ENCODE data around the gene ZNF254.
"Not testable (repeated sequence)": the region's sequence is repeated elsewhere in the genome, so short reads cannot be mapped to it uniquely, and the experiment has no call there.

The ZNF254 gene

DNA sequence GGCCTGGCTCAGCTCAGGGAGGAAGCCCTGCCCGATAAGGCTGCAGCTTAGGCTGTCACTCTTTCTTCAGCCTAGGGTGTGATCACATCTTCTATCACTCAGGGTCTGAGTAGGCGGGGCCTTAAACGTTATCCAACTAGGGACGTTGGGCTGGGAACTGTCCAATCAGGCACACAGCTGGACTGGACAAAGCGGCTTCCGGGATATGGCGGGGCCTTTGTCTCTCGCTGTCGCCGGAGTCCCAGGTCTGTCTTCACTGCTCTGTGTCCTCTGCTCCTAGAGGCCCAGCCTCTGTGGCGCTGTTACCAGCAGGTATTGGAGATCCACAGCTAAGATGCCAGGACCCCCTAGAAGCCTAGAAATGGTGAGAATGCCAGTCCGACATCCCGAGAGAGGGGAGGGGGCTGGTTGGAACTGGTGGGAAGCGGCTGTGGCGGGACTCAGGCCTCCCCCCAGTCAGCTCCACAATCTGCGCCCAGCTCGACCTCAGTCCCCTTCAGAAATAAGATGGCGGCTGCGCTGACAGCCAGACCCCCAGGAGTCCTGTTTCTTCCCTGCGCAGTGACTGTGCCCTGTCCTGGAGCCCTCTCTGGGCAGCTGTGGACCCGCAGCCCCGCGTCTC, at the start of gene ZNF254:
Gene ZNF254, plus strand, starts transcription at position 214 of the 622 bp plus-strand sequence. Its CDS starts 121 bp downstream, at position 335.
- peak; percentile 99 for DNase-seq

DNA sequence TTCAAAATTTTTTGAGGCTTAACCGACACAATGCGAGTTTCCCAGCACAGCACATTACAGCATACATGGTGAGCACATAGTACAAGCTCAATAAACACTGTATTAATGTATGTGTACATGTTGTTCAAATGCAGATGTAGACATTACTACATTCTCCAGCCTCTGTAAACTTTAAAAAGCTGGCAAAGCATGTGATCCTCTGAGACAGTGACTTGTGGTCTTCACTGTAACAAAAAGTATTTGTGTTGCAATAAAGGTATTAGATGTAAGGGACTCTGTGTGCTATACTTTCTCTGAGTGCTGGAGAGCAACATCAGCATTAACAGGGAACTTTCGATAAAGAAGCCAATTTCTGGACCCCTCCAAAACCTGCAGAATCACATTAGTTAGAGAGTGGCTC, 46.4 kb upstream of the ZNF254 start:
- no peak for DNase-seq

DNA sequence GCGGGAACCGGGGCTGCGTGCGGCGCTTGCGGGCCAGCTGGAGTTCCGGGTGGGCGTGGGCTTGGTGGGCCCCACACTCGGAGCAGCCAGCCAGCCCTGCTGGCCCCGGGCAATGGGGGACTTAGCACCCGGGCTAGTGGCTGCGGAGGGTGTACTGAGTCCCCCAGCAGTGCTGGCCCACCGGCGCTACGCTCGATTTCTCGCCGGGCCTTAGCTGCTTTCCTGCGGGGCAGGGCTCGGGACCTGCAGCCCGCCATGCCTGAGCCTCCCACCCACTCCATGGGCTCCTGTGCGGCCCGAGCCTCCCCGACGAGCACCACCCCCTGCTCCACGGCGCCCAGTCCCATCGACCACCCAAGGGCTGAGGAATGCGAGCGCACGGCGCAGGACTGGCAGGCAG, 45.7 kb upstream of the ZNF254 start:
- not testable (repeated sequence) for DNase-seq

DNA sequence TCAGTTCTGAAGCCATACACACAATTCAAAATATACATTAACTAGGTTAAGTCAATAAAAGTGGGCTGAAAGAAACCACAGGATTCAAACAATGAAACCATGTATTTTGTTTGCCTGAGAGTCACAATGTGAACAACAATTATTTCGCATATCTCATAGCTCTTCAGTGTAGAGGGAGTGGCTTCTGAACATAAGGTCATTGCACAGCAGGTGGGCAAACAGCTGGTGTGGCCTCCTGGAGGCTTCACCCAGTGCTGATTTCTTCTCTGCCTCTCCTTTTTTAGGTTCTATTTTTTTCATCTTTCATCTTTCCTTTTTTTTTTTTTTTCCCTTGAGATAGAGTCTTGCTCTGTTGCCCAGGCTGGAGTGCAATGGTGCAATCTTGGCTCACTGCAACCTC, 40.4 kb upstream of the ZNF254 start:
- DNase-seq = no peak

DNA sequence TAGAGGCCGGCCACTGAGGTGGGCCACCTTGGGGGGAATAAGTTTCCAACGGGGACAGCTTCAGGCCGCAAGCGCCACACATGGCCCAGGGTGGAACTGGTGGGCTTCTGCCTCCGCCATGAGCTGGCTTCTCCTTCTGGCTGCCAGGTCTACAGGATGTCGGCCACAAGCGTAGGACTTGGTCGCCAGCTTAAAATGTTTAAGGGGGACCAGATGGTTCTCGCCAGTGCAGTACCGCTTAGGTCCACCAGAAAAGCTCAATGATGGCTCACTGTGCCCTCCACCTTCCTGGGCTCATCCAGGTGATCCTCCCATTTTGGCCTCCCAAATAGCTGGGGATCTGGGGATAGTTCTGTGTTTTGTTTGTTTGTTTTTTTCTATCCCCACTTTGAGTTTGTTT, 38.7 kb upstream of the ZNF254 start:
- no peak for DNase-seq

DNA sequence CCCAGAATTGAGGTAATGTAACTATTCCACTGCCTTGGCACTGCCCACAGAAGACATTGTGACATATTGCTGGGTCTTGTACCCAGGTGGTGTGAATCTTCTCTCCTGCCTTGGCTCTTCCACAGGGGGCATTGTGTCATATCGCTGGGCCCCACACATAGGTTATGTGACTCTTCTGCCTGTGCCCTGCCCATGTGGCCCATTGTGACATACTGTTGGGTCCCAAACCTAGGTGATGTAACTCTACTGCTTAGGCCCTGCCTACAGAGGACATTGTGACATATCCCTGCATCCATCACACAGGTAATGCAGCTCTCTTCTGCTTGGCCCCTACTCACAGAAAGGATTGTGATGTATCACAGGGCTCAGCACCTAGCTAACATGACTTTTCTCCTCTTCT, 37.5 kb upstream of the ZNF254 start:
- no peak for DNase-seq

DNA sequence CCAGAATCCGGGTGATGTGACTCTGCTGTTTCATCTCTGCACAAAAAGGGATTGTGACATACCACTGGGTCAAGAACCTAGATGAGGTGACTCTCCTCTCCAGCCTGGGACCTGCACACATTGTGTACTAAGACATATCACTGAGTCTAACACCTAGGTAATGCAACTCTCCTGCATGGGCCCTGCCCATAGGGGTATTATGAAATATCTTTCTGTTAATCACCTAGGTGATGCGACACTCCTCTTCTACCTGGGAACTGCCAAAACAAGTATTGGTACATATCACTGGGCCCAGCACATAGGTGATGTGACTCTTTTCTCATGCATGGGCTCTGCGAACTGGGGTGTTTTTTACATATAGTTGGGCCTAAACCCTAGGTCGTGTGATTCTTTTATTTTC, 35.5 kb upstream of the ZNF254 start:
- no peak for DNase-seq

DNA sequence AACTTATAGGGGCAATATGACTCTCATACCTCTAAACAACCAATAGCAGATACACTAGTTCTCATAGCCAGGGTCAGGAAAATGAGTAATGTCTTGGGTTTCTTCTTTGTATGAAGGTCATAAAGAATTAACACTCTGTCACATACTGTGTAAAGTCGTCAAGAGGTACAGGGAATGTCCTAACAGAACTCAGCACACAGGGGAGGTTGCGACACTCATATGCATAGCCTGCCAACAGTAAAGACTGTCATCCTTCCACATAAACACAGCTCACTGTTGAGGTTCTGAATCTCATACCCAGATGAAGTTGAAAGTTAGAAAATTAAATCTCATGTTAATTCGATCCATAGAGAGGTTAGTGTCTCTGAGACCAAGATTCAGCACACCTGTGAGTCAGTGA, 34.2 kb upstream of the ZNF254 start:
- DNase-seq = no peak

DNA sequence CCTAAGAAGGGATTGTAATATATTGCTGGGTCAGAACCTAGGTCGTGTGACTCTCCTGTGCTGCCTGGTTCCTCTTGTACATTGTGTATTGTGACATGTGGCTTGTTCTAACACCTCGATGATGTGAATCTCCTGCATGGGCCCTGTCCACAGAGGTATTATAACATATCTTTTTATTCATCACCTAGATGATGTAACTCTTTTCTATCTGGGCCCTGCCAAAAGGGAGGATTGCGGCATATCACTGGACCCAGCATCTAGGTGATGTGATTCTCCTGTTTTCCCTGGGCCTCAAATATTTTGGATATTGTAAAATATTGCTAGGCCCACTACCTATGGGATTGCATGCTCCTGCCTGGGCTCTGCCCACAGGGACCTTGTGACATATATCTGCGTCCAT, 33.4 kb upstream of the ZNF254 start:
- no peak for DNase-seq

DNA sequence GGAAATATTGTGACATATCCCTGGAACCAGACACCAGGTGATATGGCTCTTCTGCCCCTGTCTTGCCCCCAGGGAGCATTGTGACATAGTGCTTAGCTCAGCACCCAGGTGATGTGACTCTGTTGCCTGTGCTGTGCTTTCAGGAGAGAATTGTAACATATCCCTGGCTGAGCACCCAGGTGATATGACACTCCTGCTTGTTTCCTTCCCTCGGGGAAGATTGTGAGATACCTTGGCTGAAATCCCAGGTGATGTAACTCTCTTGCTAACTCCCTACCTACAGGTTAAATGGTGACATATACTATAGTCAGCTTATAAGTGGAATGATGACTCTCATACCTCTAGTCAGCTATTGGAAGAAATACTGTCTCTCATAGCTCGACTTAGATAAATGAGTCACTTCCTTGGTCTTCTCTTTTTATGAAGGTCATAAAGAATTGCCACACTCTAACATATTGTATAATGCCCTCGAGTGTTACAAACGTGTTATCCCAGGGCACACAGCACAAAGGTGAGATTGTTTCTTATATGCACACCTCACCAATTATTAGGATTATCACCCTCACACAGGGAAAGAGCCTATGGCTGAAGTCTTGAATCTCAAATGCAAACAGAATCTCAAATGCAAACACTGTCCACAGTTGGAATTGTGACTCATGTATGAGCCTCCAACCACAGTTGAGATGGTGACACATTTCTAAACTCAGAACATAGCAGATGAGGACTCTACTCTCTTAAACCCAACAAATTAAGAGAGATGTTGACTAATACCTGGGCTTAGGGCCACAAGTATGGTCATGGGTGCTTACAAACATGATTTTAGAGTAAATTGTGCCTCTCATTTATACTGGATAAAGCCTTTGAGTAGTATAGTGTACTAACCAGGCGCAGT, 32.7 kb upstream of the ZNF254 start:
- no peak for DNase-seq

DNA sequence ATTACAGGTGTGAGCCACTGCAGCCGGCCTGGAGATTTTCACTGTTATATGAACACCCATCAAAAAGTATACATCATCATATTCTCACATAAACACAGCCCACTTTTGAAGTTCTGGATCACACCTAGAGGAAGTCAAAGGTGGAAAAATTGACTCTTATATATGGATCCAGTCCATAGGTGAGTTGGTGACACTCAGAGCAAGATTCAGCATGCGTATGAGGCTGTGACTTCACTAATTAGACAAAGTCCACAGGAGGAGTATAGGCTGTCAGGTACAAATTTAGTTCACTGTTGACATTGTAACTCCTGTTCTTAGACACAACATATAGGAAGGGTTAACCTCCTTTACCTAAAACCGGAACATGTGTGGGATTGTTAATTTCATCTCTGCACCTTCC, 31.4 kb upstream of the ZNF254 start:
- DNase-seq = no peak

DNA sequence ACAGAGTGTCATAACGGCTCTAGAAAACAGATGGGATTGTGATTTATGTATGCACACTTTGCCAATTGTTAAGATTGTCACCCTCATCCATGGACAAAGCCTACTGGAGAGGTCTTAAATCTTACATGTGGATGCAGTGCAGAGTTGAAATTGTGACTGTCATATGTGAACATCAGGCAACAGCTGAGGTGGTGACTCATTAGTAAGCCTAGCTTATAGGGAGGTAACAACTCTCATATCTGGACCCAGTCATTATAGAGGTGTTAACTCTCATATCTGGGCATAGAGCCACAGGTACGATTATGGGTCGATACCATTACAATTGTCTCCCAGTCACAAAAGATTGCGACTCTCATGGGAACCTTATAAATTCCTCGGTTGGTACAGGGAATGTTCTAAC, 29.8 kb upstream of the ZNF254 start:
- no peak for DNase-seq

DNA sequence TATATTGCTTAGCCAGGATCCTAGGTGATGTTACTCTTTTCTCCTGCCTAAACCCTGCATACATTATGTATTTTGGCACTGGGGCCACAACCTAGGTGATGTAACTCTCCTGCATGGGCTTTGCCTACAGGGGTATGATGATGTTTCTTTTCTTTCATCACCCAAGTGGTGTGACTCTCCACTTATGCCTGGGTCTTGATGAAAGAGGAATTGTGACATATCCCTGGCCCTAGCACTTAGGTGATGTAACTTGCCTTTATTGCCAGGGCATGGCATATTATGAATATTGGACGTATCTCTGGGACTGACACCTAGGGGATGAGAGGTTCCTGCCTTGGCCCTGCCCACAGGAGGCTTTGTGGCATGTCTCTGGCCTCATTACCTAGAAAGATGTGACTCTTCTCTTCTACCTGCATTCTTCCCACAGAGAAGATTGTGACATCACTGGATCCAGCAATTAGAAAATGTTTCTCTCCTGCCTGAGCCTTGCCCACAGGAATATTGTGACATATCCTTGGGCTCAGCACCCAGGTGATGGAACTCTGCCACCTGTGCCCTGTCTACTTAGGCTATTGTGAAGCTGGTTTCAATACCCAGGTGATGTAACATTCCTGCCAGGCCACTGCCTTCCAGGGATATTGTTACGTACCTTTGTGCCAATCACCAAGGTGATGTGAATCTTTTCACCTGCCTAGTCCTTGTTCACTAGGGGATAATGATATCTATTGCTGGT, 27.3 kb upstream of the ZNF254 start:
- DNase-seq = no peak

DNA sequence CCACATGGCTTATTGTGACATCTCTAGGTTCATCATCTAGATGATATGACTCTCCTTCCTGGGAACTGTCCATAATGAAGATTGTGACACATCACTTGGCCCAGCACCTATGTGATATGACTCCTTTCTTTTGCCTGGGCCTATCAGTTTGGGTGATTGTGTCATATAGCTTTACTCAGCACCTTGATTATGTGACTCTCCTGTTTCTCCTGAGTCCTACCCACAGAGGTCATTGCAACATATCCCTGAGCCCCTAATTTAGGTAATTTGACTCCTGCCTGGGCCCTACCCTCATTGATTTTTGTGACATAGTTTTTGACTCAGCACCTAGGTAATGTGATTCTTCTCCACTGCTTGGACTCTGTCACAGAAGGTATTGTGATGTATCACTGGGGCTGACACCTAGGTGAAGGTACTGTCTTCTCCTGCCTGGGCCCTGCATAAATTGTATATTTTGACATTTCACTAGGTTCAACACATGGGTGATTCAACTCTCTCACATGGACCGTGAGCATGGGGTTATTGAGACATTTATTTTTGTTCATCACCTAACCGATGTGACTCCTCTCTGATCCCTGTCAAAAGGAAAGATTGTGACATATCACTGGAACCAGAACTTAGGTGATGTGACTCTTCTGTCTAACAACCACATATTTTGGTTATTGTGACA, 26.2 kb upstream of the ZNF254 start:
- no peak for DNase-seq

DNA sequence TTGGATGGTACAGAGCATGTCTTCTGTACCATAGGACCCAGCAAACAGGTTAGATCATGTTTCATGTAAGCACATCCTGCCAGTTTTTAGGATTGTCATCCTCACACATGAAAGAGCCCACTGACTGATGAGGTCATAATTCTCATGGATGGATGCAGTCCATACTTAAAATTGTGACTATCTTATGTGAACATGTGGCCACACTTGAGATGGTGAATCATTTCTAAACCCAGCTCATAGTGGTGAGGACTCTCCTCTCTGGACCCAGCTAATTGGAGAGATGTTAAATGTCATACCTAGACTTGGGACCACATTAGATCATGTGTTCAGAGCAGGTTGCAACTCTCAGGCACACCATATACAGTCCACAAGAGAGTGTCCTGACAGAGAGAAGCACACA, 24.8 kb upstream of the ZNF254 start:
- no peak for DNase-seq

DNA sequence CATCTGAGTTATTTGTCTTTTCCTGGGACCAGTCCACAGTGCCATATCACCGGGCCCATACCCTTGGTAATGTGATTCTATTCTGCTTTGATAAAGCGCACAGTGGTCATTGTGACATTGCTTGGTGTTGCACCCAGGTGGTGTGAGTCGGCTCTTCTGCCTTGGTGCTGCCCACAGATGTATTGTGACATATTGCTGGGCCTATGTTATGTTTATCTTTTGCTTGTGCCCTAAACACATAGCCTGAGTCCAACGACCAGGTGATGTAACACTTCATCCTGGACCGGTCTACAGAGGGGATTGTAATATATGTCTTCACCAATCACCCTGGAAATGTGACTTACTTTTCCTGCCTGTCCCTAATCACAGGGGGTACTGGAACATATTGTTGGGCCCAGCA, 23.7 kb upstream of the ZNF254 start:
- DNase-seq = peak; percentile 12

DNA sequence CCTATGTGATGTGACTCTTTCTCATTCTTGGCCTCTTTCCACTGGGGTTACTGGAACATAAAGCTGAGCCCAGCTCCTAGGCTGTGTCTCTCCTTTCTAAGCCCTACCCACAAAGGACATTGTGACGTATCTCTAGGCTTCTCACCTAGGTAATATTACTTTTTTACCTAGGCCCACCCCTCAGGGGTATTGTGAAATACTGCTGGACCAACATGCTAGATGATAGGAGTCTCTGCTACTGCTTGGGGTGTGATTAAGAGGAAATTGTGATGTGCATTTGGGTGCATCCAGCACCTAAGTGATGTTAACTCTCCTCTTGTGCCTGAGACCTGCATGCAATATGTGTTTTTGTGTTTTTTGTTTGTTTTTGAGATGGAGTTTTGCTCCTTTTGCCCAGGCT, 22.8 kb upstream of the ZNF254 start:
- DNase-seq = no peak

DNA sequence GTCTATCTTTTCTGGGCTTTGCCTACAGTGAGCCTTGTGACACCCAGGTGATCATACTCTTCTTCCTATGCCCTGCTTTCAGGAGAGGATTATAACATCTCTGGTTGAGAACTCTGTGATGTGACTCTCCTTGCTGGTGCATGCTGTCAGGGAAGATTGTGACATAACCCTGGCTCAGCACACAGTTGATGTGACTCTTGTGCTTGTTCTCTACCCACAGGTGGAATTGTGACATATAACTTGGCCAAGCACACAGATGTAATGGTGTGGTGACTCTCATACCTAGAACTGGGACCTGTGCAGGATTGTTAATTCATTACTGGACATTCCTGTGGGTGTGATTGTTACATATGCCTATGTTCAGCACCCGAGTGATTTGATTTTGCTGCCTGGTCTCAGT, 21.7 kb upstream of the ZNF254 start:
- DNase-seq = no peak

DNA sequence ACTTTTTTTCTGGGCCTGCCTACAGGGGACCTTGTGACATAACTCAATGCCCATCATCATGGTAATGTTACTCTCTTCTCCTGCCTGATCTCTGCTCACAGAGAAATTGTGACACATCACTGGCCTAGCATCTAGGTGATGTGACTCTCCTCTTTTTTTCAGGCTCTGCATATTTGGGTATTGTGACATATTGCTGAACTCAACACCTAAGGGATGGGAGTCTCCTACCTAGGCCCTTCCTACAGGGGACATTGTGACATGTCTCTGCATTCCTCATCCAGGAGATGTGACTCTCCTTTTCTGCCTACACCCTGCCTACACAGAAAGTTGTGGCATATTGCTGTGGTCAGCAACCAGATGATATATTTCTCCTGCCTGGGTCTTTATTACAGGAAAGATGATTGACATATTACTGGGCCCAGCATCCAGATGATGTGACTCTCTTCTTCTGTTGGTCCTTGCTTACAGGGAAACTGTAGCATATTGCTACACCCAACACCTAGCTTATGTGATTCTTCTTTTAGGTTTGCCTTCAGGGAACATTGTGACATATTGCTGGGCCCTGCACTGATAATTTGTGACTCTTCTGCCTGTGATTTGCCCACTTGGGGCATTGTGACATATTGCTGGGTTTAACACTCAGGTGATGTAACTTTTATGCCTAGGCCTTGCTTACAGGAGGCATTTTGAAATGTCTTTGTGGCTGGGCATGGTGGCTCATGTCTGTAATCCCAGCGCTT, 21.0 kb upstream of the ZNF254 start:
- no peak for DNase-seq

DNA sequence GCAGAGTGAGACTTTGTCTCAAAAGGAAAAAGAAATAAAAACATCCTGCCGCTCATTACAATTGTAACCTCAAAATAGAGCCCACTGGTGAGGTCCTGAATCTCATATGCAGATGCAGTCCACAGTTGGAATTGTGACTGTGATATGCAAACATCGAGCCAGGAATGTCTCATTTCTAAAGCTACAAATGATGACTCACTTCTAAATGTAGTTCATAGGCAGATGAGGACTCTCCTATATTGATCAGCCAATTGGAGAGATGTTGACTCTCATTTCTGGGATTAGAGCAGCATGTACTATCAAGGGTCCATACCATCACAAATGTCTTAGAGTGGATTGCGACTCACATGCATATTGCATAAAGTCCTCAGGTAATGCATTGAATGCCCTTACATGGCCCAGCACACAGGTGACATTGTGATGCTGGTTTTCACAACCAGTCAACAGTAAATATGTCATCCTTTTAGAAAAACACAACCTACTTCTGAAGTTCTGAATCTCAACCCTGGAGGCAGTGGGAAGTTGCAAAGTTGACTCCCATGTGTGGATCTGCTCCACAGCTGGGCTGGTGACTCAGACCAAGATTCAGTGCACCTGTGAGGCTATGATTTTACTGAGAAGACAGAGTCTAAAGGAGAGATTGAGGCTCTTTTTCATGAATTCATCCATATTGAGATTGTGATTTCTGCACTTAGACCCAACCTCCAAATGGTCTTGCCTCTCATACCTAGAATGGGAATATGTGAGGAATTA, 16.9 kb upstream of the ZNF254 start:
- DNase-seq = no peak

DNA sequence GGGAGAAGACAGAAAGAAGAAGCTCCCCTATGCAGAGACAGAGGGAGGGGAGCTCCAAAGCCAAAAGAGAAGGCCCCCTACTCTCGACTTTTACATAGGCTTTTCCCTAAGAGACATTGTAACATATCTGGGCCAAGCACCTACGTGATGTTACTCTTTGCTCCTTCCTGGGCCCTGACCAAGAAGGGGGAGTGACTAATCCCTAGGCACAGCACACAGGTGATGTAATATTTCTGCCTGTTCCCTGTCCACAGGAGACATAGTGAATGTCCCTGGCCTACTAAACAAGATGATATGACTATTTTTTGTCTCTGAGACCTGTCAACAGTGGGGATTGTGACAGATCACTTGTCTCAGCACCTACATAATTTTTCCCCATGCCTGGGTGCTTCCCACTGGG, 15.9 kb upstream of the ZNF254 start:
- DNase-seq = no peak

DNA sequence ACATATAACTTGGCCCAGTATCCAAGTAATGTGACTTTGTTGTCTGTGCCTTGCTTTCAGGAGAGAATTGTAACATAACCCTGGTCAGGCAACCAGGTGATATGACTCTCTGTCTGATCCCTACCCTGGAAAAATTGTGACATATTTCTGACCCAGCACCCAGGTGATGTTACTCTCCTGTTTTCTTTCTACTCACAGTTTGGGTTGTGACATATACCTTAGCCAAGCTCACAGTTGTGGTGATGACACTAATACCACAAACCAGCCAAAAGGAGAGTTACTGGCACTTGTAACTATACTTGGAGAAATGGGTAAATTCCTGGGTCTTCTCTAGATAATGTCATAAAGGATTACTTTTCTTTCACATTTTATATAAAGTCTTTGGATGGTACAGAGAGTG, 14.3 kb upstream of the ZNF254 start:
- DNase-seq = no peak

Measured in hematopoietic multipotent progenitor cell treated with erythropoietin and hydrocortisone succinate and interleukin-3 and kit ligand, for 6 days (in vitro differentiated cells).